ENCODE measurements around the gene MARCHF11.

MARCHF11 gene

DNA sequence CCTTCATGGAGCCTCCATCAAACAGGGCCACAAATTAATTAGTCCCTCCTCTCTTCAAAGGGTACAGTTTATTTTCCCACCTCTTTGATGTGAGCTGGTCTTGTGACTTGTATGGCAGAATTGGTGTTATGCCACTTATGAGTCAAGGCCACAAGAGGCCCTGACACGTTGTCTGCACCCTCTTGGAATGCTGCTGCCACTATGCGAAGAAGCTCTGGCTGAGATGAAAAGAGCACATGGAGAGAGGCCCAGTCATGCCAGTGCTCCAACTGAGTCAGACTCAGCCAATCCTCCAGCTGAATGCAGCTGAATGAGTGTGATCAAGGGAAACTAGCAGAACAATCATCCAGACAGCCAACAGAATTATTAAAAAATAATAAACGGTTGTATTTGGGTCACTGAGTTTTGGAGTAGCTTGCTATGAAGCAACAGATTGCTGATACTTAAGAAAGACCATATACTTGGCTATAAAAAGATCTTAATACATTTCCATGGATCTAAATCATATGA lies 128.3 kb downstream of the MARCHF11 start:
- Histone ChIP-seq H3K4me3 (ENCODE audit: low read depth, low read length) (no peak overlapping the region), H3K9me3 (ENCODE audit: severe bottlenecking) (no peaks in the 10 kb centered on the region), H3K27me3 (ENCODE audit: insufficient read depth, low read depth, severe bottlenecking) (no peaks in the 10 kb centered on the region), H3K36me3 (no peaks in the 10 kb centered on the region; the same call in 1 of the 2 replicates), H3K27ac (no peak overlapping the region)
- TF ChIP-seq, protein P1, sequence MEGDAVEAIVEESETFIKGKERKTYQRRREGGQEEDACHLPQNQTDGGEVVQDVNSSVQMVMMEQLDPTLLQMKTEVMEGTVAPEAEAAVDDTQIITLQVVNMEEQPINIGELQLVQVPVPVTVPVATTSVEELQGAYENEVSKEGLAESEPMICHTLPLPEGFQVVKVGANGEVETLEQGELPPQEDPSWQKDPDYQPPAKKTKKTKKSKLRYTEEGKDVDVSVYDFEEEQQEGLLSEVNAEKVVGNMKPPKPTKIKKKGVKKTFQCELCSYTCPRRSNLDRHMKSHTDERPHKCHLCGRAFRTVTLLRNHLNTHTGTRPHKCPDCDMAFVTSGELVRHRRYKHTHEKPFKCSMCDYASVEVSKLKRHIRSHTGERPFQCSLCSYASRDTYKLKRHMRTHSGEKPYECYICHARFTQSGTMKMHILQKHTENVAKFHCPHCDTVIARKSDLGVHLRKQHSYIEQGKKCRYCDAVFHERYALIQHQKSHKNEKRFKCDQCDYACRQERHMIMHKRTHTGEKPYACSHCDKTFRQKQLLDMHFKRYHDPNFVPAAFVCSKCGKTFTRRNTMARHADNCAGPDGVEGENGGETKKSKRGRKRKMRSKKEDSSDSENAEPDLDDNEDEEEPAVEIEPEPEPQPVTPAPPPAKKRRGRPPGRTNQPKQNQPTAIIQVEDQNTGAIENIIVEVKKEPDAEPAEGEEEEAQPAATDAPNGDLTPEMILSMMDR (IDR thresholded peaks at IDR 0.05; ENCODE audit: low read depth, low read length), result no peak
- no peak for DNase-seq

DNA sequence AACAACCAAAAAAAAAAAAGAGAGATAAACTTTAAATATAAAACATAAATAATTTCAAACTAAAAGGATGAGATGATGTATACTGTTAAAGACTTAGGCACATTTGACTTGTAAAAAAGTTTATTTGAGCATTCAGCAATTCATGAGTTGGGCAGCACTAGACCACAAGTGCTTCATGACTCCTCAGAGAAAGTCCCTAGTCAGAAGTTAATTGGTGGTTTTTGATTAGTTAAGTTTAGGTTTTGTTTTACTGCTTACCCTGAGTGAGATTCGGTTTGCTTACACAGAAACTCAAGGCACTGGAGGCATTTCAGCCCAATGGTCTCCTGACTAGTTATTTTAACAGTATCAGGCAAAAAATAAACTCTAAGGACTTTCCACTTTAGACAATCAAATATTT lies 129.2 kb downstream of the MARCHF11 start:
- Histone ChIP-seq H3K27ac (no peak overlapping the region), H3K4me3 (ENCODE audit: low read depth, low read length) (no peak overlapping the region), H3K36me3 (no peaks in the 10 kb centered on the region; the same call in 1 of the 2 replicates), H3K27me3 (ENCODE audit: insufficient read depth, low read depth, severe bottlenecking) (no peaks in the 10 kb centered on the region), H3K9me3 (ENCODE audit: severe bottlenecking) (no peaks in the 10 kb centered on the region)
- no peak for DNase-seq
- TF ChIP-seq, protein P1 (IDR thresholded peaks at IDR 0.05; ENCODE audit: low read depth, low read length), result no peak

DNA sequence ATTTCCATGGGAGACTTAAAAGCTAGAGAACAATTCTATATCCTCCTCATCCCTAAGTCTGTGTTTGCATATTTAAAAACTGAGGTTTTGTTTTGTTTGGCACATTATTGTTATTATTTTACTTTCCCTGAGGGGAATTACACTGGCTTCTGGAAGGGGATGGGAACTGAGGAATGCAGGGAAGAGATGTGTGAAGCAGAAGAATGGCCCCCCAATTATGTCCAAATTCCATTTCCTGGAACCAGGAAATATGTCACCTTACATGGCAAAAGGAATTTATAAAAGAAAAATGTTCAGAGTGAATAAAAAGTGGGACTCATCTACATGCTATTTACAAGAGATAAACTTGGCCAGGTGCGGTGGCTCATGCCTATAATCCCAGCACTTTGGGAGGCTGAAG lies 129.8 kb downstream of the MARCHF11 start:
- H3K36me3 ChIP-seq, result no peaks in the 10 kb centered on the region; the same call in 1 of the 2 replicates
- H3K9me3 ChIP-seq (ENCODE audit: severe bottlenecking), result no peaks in the 10 kb centered on the region
- H3K27me3 ChIP-seq (ENCODE audit: insufficient read depth, low read depth, severe bottlenecking), result no peaks in the 10 kb centered on the region
- TF ChIP-seq, protein P1 (IDR thresholded peaks at IDR 0.05; ENCODE audit: low read depth, low read length), result no peak
- H3K4me3 ChIP-seq (ENCODE audit: low read depth, low read length), result no peak overlapping the region
- DNase-seq, result no peak
- no peak overlapping the region for H3K27ac ChIP-seq

DNA sequence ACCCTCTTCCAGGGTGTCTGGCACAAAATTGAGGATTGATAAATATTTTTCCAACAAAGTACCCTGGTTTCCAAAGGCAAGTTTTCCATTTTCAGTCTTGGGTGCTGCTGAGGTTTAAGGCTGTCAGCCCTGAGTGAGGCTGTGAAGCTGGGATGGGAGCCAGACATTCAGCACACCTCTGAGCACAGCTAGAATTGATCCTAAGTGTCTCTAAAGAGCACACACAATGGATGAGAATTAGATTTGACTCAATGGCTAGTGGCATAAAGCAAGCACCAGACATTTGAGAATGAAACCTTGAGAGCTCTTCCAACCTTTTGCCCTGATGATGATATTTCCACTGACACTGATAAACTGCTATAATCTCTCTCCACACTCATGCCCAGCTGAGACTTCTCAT lies 131.5 kb downstream of the MARCHF11 start:
- no peak for DNase-seq
- Histone ChIP-seq H3K27me3 (ENCODE audit: insufficient read depth, low read depth, severe bottlenecking) (no peaks in the 10 kb centered on the region), H3K4me3 (ENCODE audit: low read depth, low read length) (no peak overlapping the region), H3K36me3 (no peaks in the 10 kb centered on the region; the same call in 1 of the 2 replicates), H3K27ac (no peak overlapping the region), H3K9me3 (ENCODE audit: severe bottlenecking) (no peaks in the 10 kb centered on the region)
- TF ChIP-seq, protein P1 (IDR thresholded peaks at IDR 0.05; ENCODE audit: low read depth, low read length), result no peak

DNA sequence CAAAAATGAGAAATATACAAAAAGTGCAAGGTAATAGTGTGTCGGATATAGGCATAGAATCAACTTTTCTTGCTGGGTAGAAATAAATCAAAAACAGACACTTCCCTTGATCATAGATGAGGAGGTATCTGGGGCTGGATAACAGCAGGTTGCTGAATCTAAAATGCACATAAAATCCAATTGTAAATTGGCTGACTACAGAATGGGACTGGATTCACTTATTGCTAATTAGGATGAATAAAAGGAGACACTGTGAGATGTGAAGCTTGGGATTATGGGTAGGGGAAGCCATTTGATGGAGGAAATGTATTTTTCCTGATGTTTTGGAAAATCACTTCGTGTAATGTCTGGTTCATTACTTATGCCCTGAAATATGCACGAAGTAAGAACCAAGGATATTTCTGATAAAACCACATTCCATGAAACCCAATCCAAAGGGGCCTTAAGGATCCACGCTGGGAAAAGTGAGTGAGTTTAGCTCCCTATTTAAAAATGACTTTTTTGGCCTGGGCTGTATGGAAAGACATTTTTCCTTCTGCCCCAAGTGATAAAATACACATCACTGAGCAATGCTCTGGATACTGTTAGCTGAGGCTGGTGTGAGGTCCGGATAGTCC lies 136.1 kb downstream of the MARCHF11 start:
- DNase-seq, result no peak
- H3K27me3 ChIP-seq (ENCODE audit: insufficient read depth, low read depth, severe bottlenecking), result no peaks in the 10 kb centered on the region
- H3K36me3 ChIP-seq, result no peaks in the 10 kb centered on the region
- no peak overlapping the region for H3K27ac ChIP-seq
- no peak overlapping the region for H3K4me3 ChIP-seq (ENCODE audit: low read depth, low read length)
- TF ChIP-seq, protein P1 (IDR thresholded peaks at IDR 0.05; ENCODE audit: low read depth, low read length), result no peak
- no peaks in the 10 kb centered on the region for H3K9me3 ChIP-seq (ENCODE audit: severe bottlenecking)
